ENCODE results near the gene RAB40AL.

Gene RAB40AL

GRCh38 chrX:102983205-102983604 lies 46.1 kb downstream of the RAB40AL start:
- TF ChIP-seq, protein P1, sequence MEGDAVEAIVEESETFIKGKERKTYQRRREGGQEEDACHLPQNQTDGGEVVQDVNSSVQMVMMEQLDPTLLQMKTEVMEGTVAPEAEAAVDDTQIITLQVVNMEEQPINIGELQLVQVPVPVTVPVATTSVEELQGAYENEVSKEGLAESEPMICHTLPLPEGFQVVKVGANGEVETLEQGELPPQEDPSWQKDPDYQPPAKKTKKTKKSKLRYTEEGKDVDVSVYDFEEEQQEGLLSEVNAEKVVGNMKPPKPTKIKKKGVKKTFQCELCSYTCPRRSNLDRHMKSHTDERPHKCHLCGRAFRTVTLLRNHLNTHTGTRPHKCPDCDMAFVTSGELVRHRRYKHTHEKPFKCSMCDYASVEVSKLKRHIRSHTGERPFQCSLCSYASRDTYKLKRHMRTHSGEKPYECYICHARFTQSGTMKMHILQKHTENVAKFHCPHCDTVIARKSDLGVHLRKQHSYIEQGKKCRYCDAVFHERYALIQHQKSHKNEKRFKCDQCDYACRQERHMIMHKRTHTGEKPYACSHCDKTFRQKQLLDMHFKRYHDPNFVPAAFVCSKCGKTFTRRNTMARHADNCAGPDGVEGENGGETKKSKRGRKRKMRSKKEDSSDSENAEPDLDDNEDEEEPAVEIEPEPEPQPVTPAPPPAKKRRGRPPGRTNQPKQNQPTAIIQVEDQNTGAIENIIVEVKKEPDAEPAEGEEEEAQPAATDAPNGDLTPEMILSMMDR (conservative IDR thresholded peaks at IDR 0.05; ENCODE audit: low read length), result no peak
- no peak overlapping the region for H3K4me3 ChIP-seq (ENCODE audit: low read length)
- DNase-seq (ENCODE audit: low read depth), result no peak

DNA sequence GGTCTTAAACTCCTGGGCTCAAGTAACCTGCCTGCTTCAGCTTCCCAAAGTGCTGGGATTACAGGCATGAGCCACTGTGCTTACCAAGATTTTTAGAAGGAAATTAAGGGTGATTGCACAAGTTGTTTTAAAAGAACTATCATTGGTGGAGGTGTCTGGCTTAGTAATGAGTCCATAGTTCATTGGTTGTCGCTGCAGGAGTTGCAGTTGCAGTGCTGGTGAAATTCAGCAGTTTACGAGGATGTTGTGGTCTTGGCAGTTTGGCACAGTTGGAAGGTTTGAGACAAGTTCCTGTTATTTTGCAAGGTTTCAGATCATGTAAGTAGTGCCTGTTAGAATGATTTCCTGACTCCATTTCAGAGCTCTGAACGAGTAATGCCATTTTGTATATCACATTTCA lies 48.1 kb downstream of the RAB40AL start:
- TF ChIP-seq, protein P1 (conservative IDR thresholded peaks at IDR 0.05; ENCODE audit: low read length), result no peak
- DNase-seq (ENCODE audit: low read depth), result peak; percentile 11
- no peak overlapping the region for H3K4me3 ChIP-seq (ENCODE audit: low read length)

Measured in AG10803 (cell line).